ENCODE results near the gene OR2T2. TPM values are rescaled to one million over a fixed set of nuclear protein-coding genes. Genes with fewer than 3 reads are reported as not detected.
"Not testable (repeated sequence)": the region's sequence is repeated elsewhere in the genome, so short reads cannot be mapped to it uniquely, and the experiment has no call there.

OR2T2 gene
- total RNA-seq, 3 donors from 2014 or later, result not detected

DNA sequence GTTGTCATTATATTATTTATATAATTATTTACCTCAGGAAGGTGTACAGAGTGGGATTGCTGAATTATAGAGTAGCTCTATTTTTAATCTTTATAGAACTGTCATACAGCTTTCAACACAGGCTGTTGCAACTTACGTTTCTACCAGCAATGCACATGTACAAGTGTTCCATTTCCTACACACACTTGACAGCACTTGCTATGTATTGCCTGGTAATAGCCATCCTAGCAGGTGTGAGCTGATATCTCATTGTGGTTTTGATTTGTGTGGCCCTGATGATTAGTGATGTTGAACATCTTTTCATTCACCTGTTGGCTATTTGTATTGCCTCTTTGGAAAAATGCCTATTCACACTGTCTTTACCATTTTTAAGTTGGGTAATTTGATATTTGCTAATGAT, 30.2 kb downstream of the OR2T2 start:
- ATAC-seq; DNase-seq; H3K27me3 Mint-ChIP-seq (ENCODE audit: low read depth); H3K9me3 Mint-ChIP-seq; H3K4me3 Mint-ChIP-seq; H3K4me1 Mint-ChIP-seq (ENCODE audit: low read depth); H3K36me3 Mint-ChIP-seq (ENCODE audit: insufficient read depth): not testable (repeated sequence)

DNA sequence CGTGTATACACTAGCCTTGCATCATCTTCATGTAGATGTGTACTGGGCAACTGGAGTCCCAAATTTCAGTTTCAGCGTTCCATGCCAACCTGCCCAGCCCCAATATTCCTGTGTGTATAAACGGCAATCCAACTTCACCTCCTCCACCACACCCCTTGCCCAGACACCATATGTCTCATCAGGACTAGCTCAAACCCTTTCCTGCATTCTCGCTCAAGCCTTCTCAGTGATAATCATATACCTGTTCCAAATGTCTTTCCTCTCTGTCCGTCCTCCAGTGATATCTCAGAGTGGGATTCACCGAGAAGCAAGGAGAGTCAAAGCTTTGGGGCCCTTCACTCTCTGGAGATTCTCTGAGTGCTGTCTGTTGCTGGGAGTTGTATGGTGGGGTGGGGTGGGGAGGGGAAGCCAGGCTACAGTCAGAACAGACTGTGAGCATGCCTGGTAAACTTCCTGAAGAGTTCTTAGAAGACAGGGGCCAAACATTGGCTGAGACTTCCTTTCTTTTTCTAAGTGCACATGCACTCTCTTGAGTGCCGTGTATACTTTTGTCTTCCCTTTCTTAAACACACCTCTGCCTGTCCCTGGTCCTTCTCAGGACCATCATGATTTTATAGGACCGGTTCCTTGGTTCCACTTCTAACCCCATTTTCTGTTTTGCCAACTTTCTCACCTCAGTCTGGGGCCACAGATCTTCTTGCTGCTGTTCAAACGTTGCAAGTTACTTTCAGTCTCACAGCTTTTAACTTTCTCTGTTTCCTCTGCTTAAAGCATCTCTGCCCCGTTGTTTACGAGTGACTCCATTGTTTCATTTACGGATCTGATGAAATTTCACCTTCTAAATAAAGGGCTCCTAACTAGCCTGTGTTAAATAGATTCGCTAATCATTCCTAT, 36.5 kb downstream of the OR2T2 start:
- not testable (repeated sequence) for H3K9me3 Mint-ChIP-seq; H3K36me3 Mint-ChIP-seq (ENCODE audit: insufficient read depth); DNase-seq; H3K27me3 Mint-ChIP-seq (ENCODE audit: low read depth)
- Mint-ChIP-seq H3K4me1 (ENCODE audit: low read depth) (peaks cover 18% of the 10 kb centered on the region), H3K4me3 (peak overlapping the region; percentile 89)
- peak; percentile 81 to 90 for ATAC-seq

DNA sequence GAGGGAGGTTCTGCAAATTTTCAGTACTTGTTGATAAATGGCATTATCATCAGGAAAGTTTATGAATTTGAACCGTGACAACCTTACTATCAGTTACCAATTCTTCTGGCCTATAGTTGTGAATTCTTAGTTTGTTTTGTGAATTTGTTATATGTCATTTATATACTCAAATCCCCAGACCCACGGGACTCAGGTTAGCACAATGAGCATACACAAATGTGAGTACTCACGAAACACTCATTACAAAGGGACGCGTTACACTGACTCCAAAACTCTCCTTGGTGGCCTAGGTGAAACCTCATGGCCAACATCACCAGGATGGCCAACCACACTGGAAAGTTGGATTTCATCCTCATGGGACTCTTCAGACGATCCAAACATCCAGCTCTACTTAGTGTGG, 42.9 kb downstream of the OR2T2 start, which contains the start of gene OR2T5:
Gene OR2T5, plus strand, starts transcription at position 301 of the 400 bp plus-strand sequence. Its CDS starts 0 bp downstream, at position 301.
- not testable (repeated sequence) for DNase-seq; H3K4me1 Mint-ChIP-seq (ENCODE audit: low read depth); H3K36me3 Mint-ChIP-seq (ENCODE audit: insufficient read depth); ATAC-seq; H3K4me3 Mint-ChIP-seq; H3K27me3 Mint-ChIP-seq (ENCODE audit: low read depth); H3K9me3 Mint-ChIP-seq

DNA sequence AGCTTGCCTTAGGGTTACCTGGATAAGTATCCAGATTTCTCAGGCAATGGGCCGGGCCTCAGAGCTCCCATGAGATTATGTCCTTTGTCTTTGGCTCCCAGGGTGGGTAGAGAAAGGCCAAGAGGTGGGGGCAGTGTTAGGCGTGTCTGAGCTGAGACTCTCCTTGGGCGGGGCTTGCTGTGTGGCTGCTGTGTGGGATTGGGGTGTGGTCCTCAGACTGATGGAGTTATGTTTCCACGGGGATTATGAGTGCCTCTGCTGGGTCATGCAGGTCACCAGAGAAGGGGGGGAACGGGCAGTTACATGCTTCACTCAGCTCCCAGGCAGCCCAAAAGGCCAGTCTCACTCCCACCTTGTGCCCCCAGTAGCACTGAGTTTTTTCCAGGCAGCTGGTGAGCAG, 51.2 kb downstream of the OR2T2 start:
- H3K27me3 Mint-ChIP-seq (ENCODE audit: low read depth); H3K4me3 Mint-ChIP-seq; H3K36me3 Mint-ChIP-seq (ENCODE audit: insufficient read depth); ATAC-seq; H3K9me3 Mint-ChIP-seq; DNase-seq; H3K4me1 Mint-ChIP-seq (ENCODE audit: low read depth): not testable (repeated sequence)

DNA sequence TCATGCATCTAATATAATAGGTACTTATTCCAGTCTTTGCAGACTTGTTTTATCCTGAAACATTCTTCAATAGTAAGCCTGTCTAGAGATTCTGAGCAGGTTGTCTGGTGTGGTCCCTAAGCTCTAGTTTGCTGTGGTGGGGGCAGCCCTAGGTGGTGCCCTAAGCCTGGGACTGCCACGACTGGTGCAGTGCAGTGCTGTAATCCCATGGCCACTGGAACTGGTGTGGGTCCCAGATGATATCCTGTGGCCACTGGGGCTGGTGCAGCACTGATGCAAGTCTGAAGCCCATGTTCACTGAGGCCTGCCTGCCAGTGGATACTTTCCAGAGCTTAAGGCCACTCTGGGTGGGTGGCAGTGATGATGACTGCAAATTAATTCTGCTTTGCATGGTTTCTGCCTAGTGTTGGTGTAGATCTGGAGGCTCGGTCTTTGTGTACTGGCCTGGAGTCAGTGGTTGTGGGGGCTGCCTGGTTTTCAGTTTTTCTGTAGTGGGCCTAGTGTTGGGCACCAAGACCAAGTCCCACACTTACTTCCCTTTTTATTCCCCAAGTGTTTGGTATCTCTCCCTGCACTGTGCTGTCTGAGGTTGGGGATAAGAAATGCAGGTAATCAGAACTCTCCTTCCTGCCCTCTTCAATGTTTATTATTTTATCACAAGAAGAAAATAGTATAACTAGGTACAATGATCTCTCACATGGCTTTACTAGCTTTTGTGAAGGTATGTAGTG, 55.0 kb downstream of the OR2T2 start:
- H3K4me1 Mint-ChIP-seq (ENCODE audit: low read depth); ATAC-seq; H3K27me3 Mint-ChIP-seq (ENCODE audit: low read depth); H3K9me3 Mint-ChIP-seq; H3K4me3 Mint-ChIP-seq; DNase-seq; H3K36me3 Mint-ChIP-seq (ENCODE audit: insufficient read depth): not testable (repeated sequence)

Other genes with a start within 250 kb of the OR2T2 start
- not detected for gene OR2M3, start 248.4 kb upstream of the OR2T2 start, total RNA-seq
- gene OR2M4, start 214.2 kb upstream of the OR2T2 start, total RNA-seq, result not detected
- gene OR2T33, start 167.7 kb upstream of the OR2T2 start, total RNA-seq, result not detected
- gene OR2T12, start 142.2 kb upstream of the OR2T2 start, total RNA-seq, result not detected
- not detected for gene OR2M7, start 121.1 kb upstream of the OR2T2 start, total RNA-seq
- gene OR14C36, start 96.9 kb upstream of the OR2T2 start, total RNA-seq, result not detected
- gene OR2T4, start 84.0 kb upstream of the OR2T2 start, total RNA-seq, result not detected
- gene OR2T6, start 69.9 kb upstream of the OR2T2 start, total RNA-seq, result not detected
- not detected for gene OR2T1, start 42.6 kb upstream of the OR2T2 start, total RNA-seq
- not detected for gene OR2T3, start 27.7 kb downstream of the OR2T2 start, total RNA-seq
- not detected for gene OR2T5, start 43.0 kb downstream of the OR2T2 start, total RNA-seq
- gene OR2G6, start 62.4 kb downstream of the OR2T2 start, total RNA-seq, result not detected
- gene OR2T29, start 117.1 kb downstream of the OR2T2 start, total RNA-seq, result not detected
- not detected for gene OR2T34, start 129.1 kb downstream of the OR2T2 start, total RNA-seq
- gene OR2T10, start 152.1 kb downstream of the OR2T2 start, total RNA-seq, result not detected
- gene OR2T11, start 189.5 kb downstream of the OR2T2 start, total RNA-seq, result not detected
- gene OR2T35, start 199.6 kb downstream of the OR2T2 start, total RNA-seq, result not detected
- gene OR2T27, start 209.9 kb downstream of the OR2T2 start, total RNA-seq, result not detected

All from activated T-cell treated with anti-CD3 and anti-CD28 coated beads, Interleukin-2, amount 50 U/mL, for 4 hours (primary cell).